ENCODE data around the gene DPPA3. TPM values are rescaled to one million over a fixed set of nuclear protein-coding genes. Genes with fewer than 3 reads are reported as not detected.
A peak's percentile ranks its signal among the peaks of the same experiment; 100 is the strongest.

Gene DPPA3
- total RNA-seq, 4 donors from 2014 or later: not detected

DNA sequence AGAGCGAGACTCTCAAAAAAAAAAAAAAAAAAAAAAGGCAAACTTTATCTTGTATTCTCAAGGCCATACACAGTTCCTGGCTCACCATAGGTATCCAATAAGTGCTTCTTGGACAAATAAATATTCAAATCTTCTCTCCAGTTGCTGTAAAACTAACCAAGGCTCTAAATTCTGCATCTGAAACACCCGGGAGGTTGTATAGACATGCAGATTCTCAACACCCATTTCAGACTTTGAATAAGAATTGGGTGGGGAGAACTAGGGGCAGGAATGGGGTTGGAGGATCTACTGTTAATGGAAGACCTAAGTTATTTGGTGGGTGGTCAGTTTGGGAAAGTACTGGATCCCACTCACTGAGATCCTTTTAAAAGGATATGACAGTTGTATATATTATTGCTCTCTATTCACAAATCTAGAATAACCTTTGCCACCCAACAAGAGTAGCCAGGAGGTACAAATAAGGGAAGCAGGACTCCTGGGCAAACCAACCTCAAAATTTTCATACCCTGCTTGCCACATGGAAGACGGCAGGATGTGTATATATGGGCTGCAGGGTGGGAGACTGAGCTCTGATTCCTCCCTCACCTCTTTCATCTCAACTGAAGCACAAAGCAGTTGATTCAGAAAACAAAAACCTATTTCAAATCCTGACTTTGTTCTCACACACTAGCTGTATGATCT lies 16.5 kb upstream of the DPPA3 start:
- intact Hi-C loops (cut with DNase I): no loop called here
- TF ChIP-seq, protein P1, sequence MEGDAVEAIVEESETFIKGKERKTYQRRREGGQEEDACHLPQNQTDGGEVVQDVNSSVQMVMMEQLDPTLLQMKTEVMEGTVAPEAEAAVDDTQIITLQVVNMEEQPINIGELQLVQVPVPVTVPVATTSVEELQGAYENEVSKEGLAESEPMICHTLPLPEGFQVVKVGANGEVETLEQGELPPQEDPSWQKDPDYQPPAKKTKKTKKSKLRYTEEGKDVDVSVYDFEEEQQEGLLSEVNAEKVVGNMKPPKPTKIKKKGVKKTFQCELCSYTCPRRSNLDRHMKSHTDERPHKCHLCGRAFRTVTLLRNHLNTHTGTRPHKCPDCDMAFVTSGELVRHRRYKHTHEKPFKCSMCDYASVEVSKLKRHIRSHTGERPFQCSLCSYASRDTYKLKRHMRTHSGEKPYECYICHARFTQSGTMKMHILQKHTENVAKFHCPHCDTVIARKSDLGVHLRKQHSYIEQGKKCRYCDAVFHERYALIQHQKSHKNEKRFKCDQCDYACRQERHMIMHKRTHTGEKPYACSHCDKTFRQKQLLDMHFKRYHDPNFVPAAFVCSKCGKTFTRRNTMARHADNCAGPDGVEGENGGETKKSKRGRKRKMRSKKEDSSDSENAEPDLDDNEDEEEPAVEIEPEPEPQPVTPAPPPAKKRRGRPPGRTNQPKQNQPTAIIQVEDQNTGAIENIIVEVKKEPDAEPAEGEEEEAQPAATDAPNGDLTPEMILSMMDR (IDR thresholded peaks at IDR 0.05): no peak
- no peak for TF ChIP-seq POLR2A (IDR thresholded peaks at IDR 0.05)
- H3K4me3 ChIP-seq (replicated peaks in 1 of 3): no peak overlapping the region

DNA sequence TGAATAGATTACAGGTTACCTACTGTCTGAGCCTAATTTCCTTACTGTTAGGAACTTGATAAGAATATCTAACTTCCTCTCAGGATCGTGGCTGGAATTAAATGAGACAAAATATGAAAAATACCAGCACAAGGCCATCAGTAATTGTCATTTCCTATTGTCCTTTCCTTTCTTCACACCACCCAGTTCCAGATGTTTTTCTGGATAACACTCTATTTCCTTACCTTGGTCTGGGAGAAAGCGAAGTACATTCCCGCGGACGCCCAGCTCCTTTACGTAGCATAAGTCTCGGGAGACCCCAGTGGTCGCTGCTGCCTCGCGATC lies 16.0 kb upstream of the DPPA3 start:
- DNase-seq: no peak
- Histone ChIP-seq H3K27ac (no peak overlapping the region), H3K9me3 (no peaks in the 10 kb centered on the region), H3K4me3 (replicated peaks in 1 of 3) (no peak overlapping the region), H3K36me3 (no peaks in the 10 kb centered on the region), H3K4me1 (peaks cover 0 to 3% of the 10 kb centered on the region in 2 donors), H3K27me3 (no peaks in the 10 kb centered on the region)
- intact Hi-C loops (cut with DNase I): no loop called here
- TF ChIP-seq, protein P1 (IDR thresholded peaks at IDR 0.05): no peak
- no peak for TF ChIP-seq POLR2A (IDR thresholded peaks at IDR 0.05)
- WGBS, 2 donors: 19 to 21% methylated on average over 10 of the region's 10 CpGs

More for the DNA sequence above, 16.5 kb upstream of the DPPA3 start:
- Histone ChIP-seq H3K4me1 (peaks cover 0 to 3% of the 10 kb centered on the region in 2 donors), H3K27ac (no peak overlapping the region), H3K9me3 (no peaks in the 10 kb centered on the region), H3K36me3 (no peaks in the 10 kb centered on the region), H3K27me3 (no peaks in the 10 kb centered on the region)
- DNase-seq: no peak
- WGBS, 2 donors: 71 to 75% methylated on average over 3 of the region's 3 CpGs

DNA sequence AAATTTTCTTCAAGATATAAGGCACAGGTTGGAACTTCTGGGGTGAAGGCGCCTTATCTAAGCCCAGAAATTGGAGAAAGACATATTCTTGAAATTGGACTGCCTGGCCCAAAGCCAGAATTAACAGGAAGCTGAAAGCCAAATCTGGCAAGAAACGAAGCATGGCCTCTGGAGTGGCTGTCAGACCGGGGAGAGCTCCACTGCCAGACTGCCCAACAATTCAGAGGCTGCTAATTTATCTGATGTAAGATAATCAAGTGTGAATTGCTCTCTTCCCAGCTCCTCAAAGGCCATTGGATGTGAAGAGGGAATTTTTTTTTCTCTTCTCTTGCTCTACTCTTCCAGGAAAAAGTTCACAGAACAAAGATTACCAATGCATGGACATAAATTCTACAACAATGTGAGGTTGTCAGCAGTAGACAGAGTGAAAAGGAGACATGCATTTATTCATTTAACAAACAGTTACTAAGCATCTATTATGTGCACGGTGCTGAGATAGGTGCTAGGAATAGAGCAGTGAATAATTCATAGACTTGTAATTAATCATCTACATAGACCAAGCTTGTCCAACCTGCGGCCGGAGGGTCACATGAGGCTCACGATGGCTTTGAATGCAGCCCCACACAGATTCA lies 15.6 kb upstream of the DPPA3 start, which contains the start of gene GDF3:
Gene GDF3 (minus strand): TSS at position 210 of the 632 bp plus-strand sequence. CDS start 47 bp downstream, at position 163.
- H3K27me3 ChIP-seq: no peaks in the 10 kb centered on the region
- DNase-seq: peak; percentile 37 to 56
- 41 to 44% methylated on average over 7 of the region's 7 CpGs for WGBS, 2 donors
- H3K27ac ChIP-seq: no peak within 1 kb of the TSS
- H3K9me3 ChIP-seq: no peaks in the 10 kb centered on the region
- intact Hi-C loops (cut with DNase I): no loop called here
- no peak within 1 kb of the TSS for H3K4me3 ChIP-seq (replicated peaks in 1 of 3)
- H3K4me1 ChIP-seq: peaks cover 0 to 3% of the 10 kb centered on the region in 2 donors
- no peaks in the 10 kb centered on the region for H3K36me3 ChIP-seq
- TF ChIP-seq, protein P1 (IDR thresholded peaks at IDR 0.05): no peak
- TF ChIP-seq POLR2A (IDR thresholded peaks at IDR 0.05): no peak

DNA sequence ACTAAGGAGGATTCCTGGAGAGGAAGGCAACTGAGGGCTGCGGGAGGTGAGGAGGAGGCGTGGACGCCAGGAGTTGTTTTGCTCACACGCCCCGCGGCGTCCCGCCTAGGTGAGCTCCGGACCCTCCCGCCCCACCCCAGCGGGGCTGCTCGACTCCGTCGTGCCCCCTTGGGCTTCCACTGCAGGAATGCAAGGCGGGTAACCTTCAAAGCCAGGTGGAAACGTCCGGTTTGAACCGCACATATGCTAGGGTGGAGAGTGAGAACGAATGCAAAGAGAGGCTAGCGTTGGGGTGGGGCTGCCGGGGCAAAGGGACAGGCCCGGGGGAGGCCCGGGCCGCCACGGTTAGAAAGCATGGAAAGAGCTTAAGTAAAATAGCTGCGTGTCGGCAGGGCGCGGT lies 5.4 kb upstream of the DPPA3 start:
- Histone ChIP-seq H3K27ac (no peak overlapping the region), H3K36me3 (no peaks in the 10 kb centered on the region), H3K27me3 (no peaks in the 10 kb centered on the region), H3K4me1 (no peaks in the 10 kb centered on the region), H3K9me3 (no peaks in the 10 kb centered on the region), H3K4me3 (replicated peaks in 1 of 3) (no peak overlapping the region)
- DNase-seq: no peak
- WGBS, 2 donors: 86 to 89% methylated on average over 29 of the region's 29 CpGs
- TF ChIP-seq POLR2A (IDR thresholded peaks at IDR 0.05): no peak
- TF ChIP-seq, protein P1 (IDR thresholded peaks at IDR 0.05): no peak
- intact Hi-C loops (cut with DNase I): no loop called here

DNA sequence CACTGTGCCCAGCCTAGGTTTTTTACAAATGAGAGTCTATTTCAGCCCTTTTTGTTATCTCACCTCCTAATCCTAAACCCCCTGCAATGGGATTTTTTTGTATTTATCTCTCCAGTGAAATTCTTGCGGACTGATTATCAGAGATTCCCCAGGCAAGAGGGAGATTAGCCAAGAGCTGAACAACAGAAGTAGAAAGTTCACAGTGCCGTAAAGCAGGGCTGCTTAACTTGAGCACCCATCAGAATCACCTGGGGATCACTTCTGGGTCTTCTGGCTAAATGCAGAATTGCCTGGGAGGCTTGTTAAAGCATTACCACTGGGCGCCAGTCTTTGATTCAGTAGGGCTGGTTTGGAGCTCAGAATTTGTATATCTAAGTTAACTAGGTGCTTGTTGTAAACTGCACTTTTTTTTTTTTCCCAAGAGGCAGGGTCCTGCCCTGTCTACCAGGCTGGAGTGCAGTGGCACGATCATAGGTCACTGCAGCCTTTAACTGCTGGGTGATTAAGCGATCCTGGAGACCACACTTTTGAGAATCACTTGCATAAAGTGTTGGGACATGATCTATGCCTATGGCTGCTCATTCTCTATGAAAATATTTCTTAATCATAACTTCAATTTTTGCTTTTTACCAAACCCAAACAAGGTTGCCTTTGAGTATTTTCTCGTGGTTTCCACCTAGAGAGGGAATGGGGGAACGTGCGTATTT lies 1.1 kb upstream of the DPPA3 start:
- DNase-seq: no peak
- no peaks in the 10 kb centered on the region for H3K27me3 ChIP-seq
- WGBS, 2 donors: 62 to 70% methylated on average over 8 of the region's 8 CpGs
- TF ChIP-seq, protein P1 (IDR thresholded peaks at IDR 0.05): no peak
- no peak for TF ChIP-seq POLR2A (IDR thresholded peaks at IDR 0.05)
- no peaks in the 10 kb centered on the region for H3K9me3 ChIP-seq
- no peak overlapping the region for H3K27ac ChIP-seq
- intact Hi-C loops (cut with DNase I): no loop called here
- H3K36me3 ChIP-seq: no peaks in the 10 kb centered on the region
- H3K4me1 ChIP-seq: no peaks in the 10 kb centered on the region
- H3K4me3 ChIP-seq (replicated peaks in 1 of 3): no peak overlapping the region

Measured in thyroid gland (tissue), 4 donors.